ENCODE measurements around the gene MAGEA11.
"Not testable (repeated sequence)": the region's sequence is repeated elsewhere in the genome, so short reads cannot be mapped to it uniquely, and the experiment has no call there.

Gene MAGEA11

GRCh38 chrX:149711545-149712236, at the start of gene MAGEA11:
MAGEA11 (plus strand) TSS chrX:149712060; CDS start chrX:149713160, 1,100 bp downstream.
- DNase-seq, result no peak

GRCh38 chrX:149675088-149675487, 36.8 kb upstream of the MAGEA11 start:
- not testable (repeated sequence) for DNase-seq

GRCh38 chrX:149675554-149675953, 36.3 kb upstream of the MAGEA11 start:
- DNase-seq, result not testable (repeated sequence)

GRCh38 chrX:149679164-149679678, 32.6 kb upstream of the MAGEA11 start:
- DNase-seq, result not testable (repeated sequence)

GRCh38 chrX:149681182-149681581, 30.7 kb upstream of the MAGEA11 start:
- DNase-seq, result no peak

- DNase-seq, result no peak
These were observed 29.8 kb upstream of the MAGEA11 start for GRCh38 chrX:149682031-149682430.

- no peak for DNase-seq
These were observed 28.6 kb upstream of the MAGEA11 start for GRCh38 chrX:149682956-149683947.

- DNase-seq, result no peak
These were observed 27.7 kb upstream of the MAGEA11 start for GRCh38 chrX:149683966-149684730.

GRCh38 chrX:149687991-149688390, 23.9 kb upstream of the MAGEA11 start:
- DNase-seq, result no peak

GRCh38 chrX:149688552-149688951, 23.3 kb upstream of the MAGEA11 start:
- DNase-seq, result no peak

GRCh38 chrX:149691794-149692193, 20.1 kb upstream of the MAGEA11 start:
- no peak for DNase-seq

- not testable (repeated sequence) for DNase-seq
These were observed 19.1 kb upstream of the MAGEA11 start for GRCh38 chrX:149692686-149693272.

GRCh38 chrX:149699761-149700160, 12.1 kb upstream of the MAGEA11 start:
- no peak for DNase-seq

- DNase-seq, result no peak
These were observed 7.2 kb upstream of the MAGEA11 start for GRCh38 chrX:149704664-149705063.

GRCh38 chrX:149707147-149707901, 4.5 kb upstream of the MAGEA11 start:
- no peak for DNase-seq

GRCh38 chrX:149712831-149713230, 971 bp downstream of the MAGEA11 start:
- no peak for DNase-seq

GRCh38 chrX:149713279-149714050, 1.6 kb downstream of the MAGEA11 start:
- DNase-seq, result no peak

GRCh38 chrX:149715468-149715867, 3.6 kb downstream of the MAGEA11 start:
- DNase-seq, result no peak

GRCh38 chrX:149716632-149717031, 4.8 kb downstream of the MAGEA11 start:
- no peak for DNase-seq

GRCh38 chrX:149717803-149718202, 5.9 kb downstream of the MAGEA11 start:
- DNase-seq, result no peak

GRCh38 chrX:149718757-149719156, 6.9 kb downstream of the MAGEA11 start:
- no peak for DNase-seq
